Endothelial cell (in vitro differentiated cells): ENCODE results near the gene IKBKG. TPM values are rescaled to one million over a fixed set of nuclear protein-coding genes. Genes with fewer than 3 reads are reported as not detected.

Experiments used
- DNase-seq: peaks from one replicate; pipeline ENCODE4 v3.0.0; 2021; ENCODE audit warnings: low spot score
- H3K27ac Mint-ChIP-seq: one replicate; pipeline ENCODE4 v1.8.0; 2021; ENCODE audit warnings: mixed read lengths, inconsistent platforms; ENCODE audit not compliant: unreplicated experiment
- H3K27me3 Mint-ChIP-seq: one replicate; pipeline ENCODE4 v1.8.0; 2021; ENCODE audit warnings: mild to moderate bottlenecking, moderate library complexity, mixed read lengths, inconsistent platforms; ENCODE audit not compliant: unreplicated experiment
- H3K36me3 Mint-ChIP-seq: one replicate; pipeline ENCODE4 v1.8.0; 2021; ENCODE audit warnings: mild to moderate bottlenecking, low read depth, mixed read lengths, inconsistent platforms; ENCODE audit not compliant: unreplicated experiment
- H3K4me1 Mint-ChIP-seq: one replicate; pipeline ENCODE4 v1.8.0; 2021; ENCODE audit warnings: mild to moderate bottlenecking, mixed read lengths, inconsistent platforms; ENCODE audit not compliant: unreplicated experiment
- H3K4me3 Mint-ChIP-seq: one replicate; pipeline ENCODE4 v1.8.0; 2021; ENCODE audit warnings: mild to moderate bottlenecking, mixed read lengths, inconsistent platforms; ENCODE audit not compliant: unreplicated experiment
- H3K9me3 Mint-ChIP-seq: one replicate; pipeline ENCODE4 v1.8.0; 2021; ENCODE audit warnings: mixed read lengths, inconsistent platforms; ENCODE audit not compliant: unreplicated experiment
- total RNA-seq: library from RNA; stranded (reverse); fragmentation: NEBNext Ultra II Directional; extraction: Animal tissue kit (Norgen Biotek cat#: 25700); gene quantifications from one replicate; pipeline ENCODE4 v1.2.1, GENCODE V29; 2021; ENCODE audit not compliant: unreplicated experiment
- TF ChIP-seq, protein P1 (sequence below): fragments of 200-600 bp; sonication (generic); IDR thresholded peaks from one replicate; pipeline ENCODE4 v1.5.0; 2021; ENCODE audit warnings: antibody characterized with exemption; ENCODE audit not compliant: unreplicated experiment

Gene IKBKG
- total RNA-seq, 1 donor from 2014 or later, result 23.0 TPM

GRCh38 chrX:154526901-154527675, 20.3 kb upstream of the IKBKG start:
- H3K27ac Mint-ChIP-seq, result no peak overlapping the region
- no peaks in the 10 kb centered on the region for H3K9me3 Mint-ChIP-seq
- no peak overlapping the region for H3K4me3 Mint-ChIP-seq
- H3K36me3 Mint-ChIP-seq, result no peaks in the 10 kb centered on the region
- peak; percentile 64 for DNase-seq
- no peaks in the 10 kb centered on the region for H3K4me1 Mint-ChIP-seq
- H3K27me3 Mint-ChIP-seq, result peaks cover 2% of the 10 kb centered on the region
- TF ChIP-seq, protein P1, sequence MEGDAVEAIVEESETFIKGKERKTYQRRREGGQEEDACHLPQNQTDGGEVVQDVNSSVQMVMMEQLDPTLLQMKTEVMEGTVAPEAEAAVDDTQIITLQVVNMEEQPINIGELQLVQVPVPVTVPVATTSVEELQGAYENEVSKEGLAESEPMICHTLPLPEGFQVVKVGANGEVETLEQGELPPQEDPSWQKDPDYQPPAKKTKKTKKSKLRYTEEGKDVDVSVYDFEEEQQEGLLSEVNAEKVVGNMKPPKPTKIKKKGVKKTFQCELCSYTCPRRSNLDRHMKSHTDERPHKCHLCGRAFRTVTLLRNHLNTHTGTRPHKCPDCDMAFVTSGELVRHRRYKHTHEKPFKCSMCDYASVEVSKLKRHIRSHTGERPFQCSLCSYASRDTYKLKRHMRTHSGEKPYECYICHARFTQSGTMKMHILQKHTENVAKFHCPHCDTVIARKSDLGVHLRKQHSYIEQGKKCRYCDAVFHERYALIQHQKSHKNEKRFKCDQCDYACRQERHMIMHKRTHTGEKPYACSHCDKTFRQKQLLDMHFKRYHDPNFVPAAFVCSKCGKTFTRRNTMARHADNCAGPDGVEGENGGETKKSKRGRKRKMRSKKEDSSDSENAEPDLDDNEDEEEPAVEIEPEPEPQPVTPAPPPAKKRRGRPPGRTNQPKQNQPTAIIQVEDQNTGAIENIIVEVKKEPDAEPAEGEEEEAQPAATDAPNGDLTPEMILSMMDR, result no peak

DNA sequence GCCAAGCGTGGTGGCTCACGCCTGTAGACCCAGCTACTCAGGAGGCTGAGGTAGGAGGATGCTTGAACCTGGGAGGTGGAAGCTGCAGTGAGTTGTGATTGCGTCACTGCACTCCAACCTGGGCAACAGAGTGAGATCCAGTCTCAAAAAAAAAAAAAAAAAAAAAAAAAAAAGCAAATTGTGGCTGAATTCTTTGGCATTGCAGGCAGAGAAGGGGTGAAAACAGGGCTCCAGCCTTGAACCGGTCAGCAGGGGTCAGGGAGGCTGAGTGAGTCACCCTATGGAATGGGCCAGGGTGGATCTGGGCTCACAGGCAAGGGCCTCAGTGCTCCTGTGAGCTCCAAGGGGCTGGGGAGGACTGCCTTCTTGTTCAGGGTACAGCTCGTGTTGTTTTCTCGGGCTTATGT, 18.2 kb upstream of the IKBKG start:
- H3K4me1 Mint-ChIP-seq, result no peaks in the 10 kb centered on the region
- TF ChIP-seq, protein P1, result no peak
- peaks cover 2% of the 10 kb centered on the region for H3K27me3 Mint-ChIP-seq
- no peak for DNase-seq
- no peak overlapping the region for H3K4me3 Mint-ChIP-seq
- H3K36me3 Mint-ChIP-seq, result no peaks in the 10 kb centered on the region
- no peak overlapping the region for H3K27ac Mint-ChIP-seq
- H3K9me3 Mint-ChIP-seq, result no peaks in the 10 kb centered on the region

- Mint-ChIP-seq H3K4me3 (no peak overlapping the region), H3K36me3 (no peaks in the 10 kb centered on the region), H3K9me3 (no peaks in the 10 kb centered on the region), H3K27ac (no peak overlapping the region), H3K4me1 (no peaks in the 10 kb centered on the region), H3K27me3 (peaks cover 2% of the 10 kb centered on the region)
- no peak for DNase-seq
- TF ChIP-seq, protein P1, result no peak
Measured at GRCh38 chrX:154530286-154530685, 17.1 kb upstream of the IKBKG start.

DNA sequence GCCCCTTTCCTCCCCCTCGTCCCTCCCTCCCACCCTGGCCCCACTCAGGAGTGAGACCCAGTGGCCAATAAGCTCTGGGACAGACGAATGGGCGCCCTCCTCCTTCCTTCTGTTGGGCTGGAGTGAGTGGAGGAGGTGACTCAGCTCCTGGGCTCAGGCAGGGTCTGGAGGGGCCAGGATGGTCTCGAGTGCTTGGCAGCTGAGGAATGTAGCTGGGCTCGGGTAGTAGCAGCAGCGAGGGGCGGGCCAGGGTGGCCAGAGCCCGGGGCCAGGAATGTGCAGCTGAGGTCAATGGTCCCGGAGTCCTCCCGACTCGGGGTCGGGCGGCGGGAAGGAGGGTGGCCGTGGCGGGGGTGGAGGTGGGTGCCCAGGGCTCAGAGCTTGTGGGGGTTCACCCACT, 15.8 kb upstream of the IKBKG start:
- no peaks in the 10 kb centered on the region for H3K9me3 Mint-ChIP-seq
- TF ChIP-seq, protein P1, result no peak

DNA sequence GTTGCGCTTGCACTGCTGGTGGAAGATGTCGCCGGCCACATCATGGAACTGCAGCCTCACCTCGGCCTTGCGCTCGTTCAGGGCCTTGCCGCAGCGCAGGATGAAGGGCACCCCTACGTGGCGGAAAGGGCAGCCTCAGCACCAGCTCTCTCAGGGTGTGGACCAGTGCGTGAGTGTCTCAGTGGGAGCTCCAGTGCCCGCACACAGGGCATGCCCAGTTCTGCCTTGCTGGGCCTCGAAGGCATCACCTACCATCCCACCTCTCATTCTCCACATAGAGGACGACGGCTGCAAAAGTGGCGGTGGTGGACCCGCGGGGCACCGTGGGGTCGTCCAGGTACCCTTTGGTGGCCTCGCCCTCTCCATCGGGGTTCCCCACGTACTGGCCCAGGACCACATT, 14.7 kb upstream of the IKBKG start:
- TF ChIP-seq, protein P1, result no peak
- DNase-seq, result no peak
- peaks cover 2% of the 10 kb centered on the region for H3K27me3 Mint-ChIP-seq
- no peaks in the 10 kb centered on the region for H3K4me1 Mint-ChIP-seq
- no peak overlapping the region for H3K27ac Mint-ChIP-seq
- no peak overlapping the region for H3K4me3 Mint-ChIP-seq
- no peaks in the 10 kb centered on the region for H3K9me3 Mint-ChIP-seq
- no peaks in the 10 kb centered on the region for H3K36me3 Mint-ChIP-seq

More for the DNA sequence above, 15.8 kb upstream of the IKBKG start:
- Mint-ChIP-seq H3K4me3 (no peak overlapping the region), H3K36me3 (no peaks in the 10 kb centered on the region), H3K27ac (no peak overlapping the region), H3K27me3 (peaks cover 2% of the 10 kb centered on the region), H3K4me1 (no peaks in the 10 kb centered on the region)
- DNase-seq, result no peak
